A549 (cell line): Measurements from ENCODE around the gene PITPNM3. TPM values are rescaled to one million over a fixed set of nuclear protein-coding genes. Genes with fewer than 3 reads are reported as not detected.
A peak's percentile ranks its signal among the peaks of the same experiment; 100 is the strongest.

ENCODE experiments used
- ATAC-seq, 2 experiments: fragments of 200-7000 bp in 1 of 2; fragments of >200 bp in 1 of 2; cut with Nextera tagmentation in 1 of 2; cut with Tn5 transposase in 1 of 2; 3 replicates each; pipeline versions ENCODE4 v1.8.0 to v1.9.1; 2018 to 2020; ENCODE audit warnings: mild to moderate bottlenecking in 1 of 2, moderate library complexity in 1 of 2
- CTCF ChIA-PET: fragments of 300-600 bp; sonication (Branson Sonifier 250); formaldehyde crosslinking; extraction: SDS; loops from one replicate; lab custom pipeline; 2021; ENCODE audit warnings: antibody characterized with exemption, inconsistent platforms; lab: Yijun Ruan, JAX
- POLR2A ChIA-PET: fragments of 350-600 bp; formaldehyde crosslinking; extraction: SDS; loops from one replicate; lab custom pipeline; 2021; ENCODE audit warnings: antibody characterized with exemption, inconsistent platforms; lab: Yijun Ruan, JAX
- DNase-seq, 2 experiments: peaks; one replicate each; pipeline versions ENCODE4 v3.0.0 to v3.0.0-alpha.2; 2011 to 2016; ENCODE audit warnings: low read depth in 1 of 2, low spot score in 1 of 2
- FAIRE-seq: peaks from 2 replicates; lab custom pipeline; 2011; peaks lifted over from hg19 to GRCh38; lab: Jason Lieb, UNC
- H3K27ac ChIP-seq, 2 experiments: fragments of >200 bp; sonication (Bioruptor Twin); formaldehyde crosslinking; 3 replicates each; pipeline ENCODE4 v1.5.1; 2016 to 2017
- H3K4me1 ChIP-seq: fragments of >200 bp; sonication (Bioruptor Twin); formaldehyde crosslinking; 3 replicates; pipeline ENCODE4 v1.6.1; 2016
- H3K4me2 ChIP-seq: fragments of >200 bp; sonication (Bioruptor Twin); formaldehyde crosslinking; 3 replicates; pipeline ENCODE4 v1.6.1; 2016
- H3K4me3 ChIP-seq: fragments of >200 bp; sonication (Bioruptor Twin); formaldehyde crosslinking; 3 replicates; pipeline ENCODE4 v1.5.1; 2016
- H3K9me3 ChIP-seq: fragments of >200 bp; sonication (Bioruptor Twin); formaldehyde crosslinking; 3 replicates; pipeline ENCODE4 v1.6.1; 2016
- CBX8 ChIP-seq: fragments of 200-600 bp; sonication (generic); IDR thresholded peaks from 2 replicates; pipeline ENCODE4 v1.6.1; 2016
- CTCF ChIP-seq: fragments of >200 bp; sonication (Bioruptor Twin); formaldehyde crosslinking; IDR thresholded peaks from 3 replicates; pipeline ENCODE4 v1.5.1; 2016
- ELK1 ChIP-seq: fragments of 150-350 bp; IDR thresholded peaks from 2 replicates; pipeline ENCODE4 v1.6.1; 2014; ENCODE audit warnings: low read depth, mild to moderate bottlenecking, low read length
- HDAC2 ChIP-seq: fragments of 200-600 bp; sonication (generic); IDR thresholded peaks from 2 replicates; pipeline ENCODE4 v1.6.1; 2016
- HMGXB4 ChIP-seq: fragments of 250-450 bp; sonication (Bioruptor Pico); IDR thresholded peaks from 2 replicates; pipeline ENCODE4 v1.5.0; 2021; ENCODE audit warnings: mild to moderate bottlenecking, moderate library complexity, borderline replicate concordance
- KDM1A ChIP-seq: fragments of 200-600 bp; sonication (generic); IDR thresholded peaks from 2 replicates; pipeline ENCODE4 v1.6.1; 2016; ENCODE audit warnings: low read depth, mild to moderate bottlenecking
- MYC ChIP-seq: IDR thresholded peaks from 2 replicates; pipeline ENCODE4 v1.6.1; 2012; ENCODE audit warnings: mild to moderate bottlenecking, inconsistent platforms, low read length, improper control_type of control experiment, borderline replicate concordance
- NFE2L2 ChIP-seq: fragments of 150-350 bp; conservative IDR thresholded peaks from 2 replicates; pipeline ENCODE4 v1.6.1; 2014; ENCODE audit warnings: low read length
- PBX3 ChIP-seq: IDR thresholded peaks from 2 replicates; pipeline ENCODE4 v1.6.1; 2012
- RAD21 ChIP-seq, 2 experiments: fragments of >200 bp in 1 of 2; sonication (Bioruptor Twin) in 1 of 2; formaldehyde crosslinking in 1 of 2; IDR thresholded peaks in 1 of 2; conservative IDR thresholded peaks in 1 of 2; 2 replicates in 1 of 2; 3 replicates in 1 of 2; pipeline ENCODE4 v1.6.1; 2012 to 2018; ENCODE audit warnings: inconsistent platforms in 1 of 2
- REST ChIP-seq: fragments of 200-600 bp; sonication (generic); IDR thresholded peaks from 2 replicates; pipeline ENCODE4 v1.6.1; 2016; ENCODE audit warnings: antibody characterized with exemption, mild to moderate bottlenecking, moderate library complexity
- RFX5 ChIP-seq: fragments of 450-650 bp; IDR thresholded peaks from 2 replicates; pipeline ENCODE4 v1.7.1; 2014; ENCODE audit warnings: antibody characterized with exemption, mild to moderate bottlenecking, moderate library complexity
- SMC3 ChIP-seq: fragments of >200 bp; sonication (Bioruptor Twin); formaldehyde crosslinking; IDR thresholded peaks from 3 replicates; pipeline ENCODE4 v1.6.1; 2018; ENCODE audit warnings: inconsistent platforms
- ZFP36 ChIP-seq: fragments of 450-650 bp; IDR thresholded peaks from 2 replicates; pipeline ENCODE4 v1.6.1; 2014; ENCODE audit warnings: borderline replicate concordance; ENCODE audit not compliant: partially characterized antibody
- WGBS: methylation state at CpG from one replicate; pipeline ENCODE4 v1.1.6; 2017; ENCODE audit errors: missing lambda C conversion rate; 5-methylcytosine and 5-hydroxymethylcytosine counted together
- polyA plus RNA-seq, 4 experiments: library from polyadenylated mRNA; depleted of rRNA in 3 of 4; stranded (reverse); fragments of >200 nt; fragmentation: RNase III in 1 of 4; extraction: RNeasy Plus Mini Kit Qiagen cat#74134 plus additional on column Dnase treatment in 1 of 4; gene quantifications; 2 replicates in 3 of 4; 3 replicates in 1 of 4; pipeline ENCODE4 v1.2.3, GENCODE V29; 2011 to 2017

Gene PITPNM3
- polyA plus RNA-seq, 2 of the 4 experiments (the other 2 are of a cell fraction): 0.80 to 2.2 TPM

- Histone ChIP-seq H3K4me1 (no peaks in the 10 kb centered on the region), H3K4me3 (no peak overlapping the region), H3K27ac (no peak overlapping the region), H3K4me2 (no peak overlapping the region), H3K9me3 (peaks cover 15% of the 10 kb centered on the region; the same call in 2 of the 3 replicates)
- DNase-seq (no peak), ATAC-seq (no peak), FAIRE-seq (no peak)
- TF ChIP-seq PBX3 (no peak), SMC3 (no peak), ELK1 (no peak), CBX8 (no peak), REST (no peak), RFX5 (no peak)
- ChIA-PET POLR2A (no interaction called here), CTCF (interaction anchor here (1.6 to 21.4 kb wide), 2 partner anchors 834 to 842 kb away, joined by 5 to 394 read pairs; no protein-coding TSS in a partner anchor)
- 45% methylated on average over 7 of the region's 7 CpGs for WGBS
Measured at GRCh38 chr17:6429266-6429665, 127.1 kb downstream of the PITPNM3 start.

GRCh38 chr17:6428207-6428965, 128.0 kb downstream of the PITPNM3 start:
- H3K4me3 ChIP-seq: no peak overlapping the region
- 59% methylated on average over 17 of the region's 17 CpGs for WGBS
- no peak for DNase-seq
- no peak for FAIRE-seq
- peaks cover 15% of the 10 kb centered on the region; the same call in 2 of the 3 replicates for H3K9me3 ChIP-seq
- CTCF ChIA-PET: interaction anchor here (0.6 to 21.4 kb wide), 8 partner anchors 7 to 1430 kb away, joined by 3 to 394 read pairs (median 3); partner anchors contain the start of genes AIPL1 and KIF1C
- no peaks in the 10 kb centered on the region for H3K4me1 ChIP-seq
- no peak overlapping the region for H3K4me2 ChIP-seq
- H3K27ac ChIP-seq: no peak overlapping the region
- TF ChIP-seq ZFP36 (peak; percentile 50), MYC (no peak)
- POLR2A ChIA-PET: no interaction called here
- ATAC-seq: no peak

GRCh38 chr17:6427279-6427781, 129.0 kb downstream of the PITPNM3 start:
- POLR2A ChIA-PET: no interaction called here
- Histone ChIP-seq H3K4me2 (no peak overlapping the region), H3K9me3 (peaks cover 15% of the 10 kb centered on the region; the same call in 2 of the 3 replicates), H3K4me3 (no peak overlapping the region), H3K27ac (no peak overlapping the region), H3K4me1 (no peaks in the 10 kb centered on the region)
- DNase-seq: no peak
- no peak for FAIRE-seq
- ATAC-seq: peak; percentile 23 to 51; a peak in 3 of 6 replicates
- peak; percentile 23; the same call in 1 of the 3 replicates for TF ChIP-seq SMC3
- no peak for TF ChIP-seq HDAC2
- TF ChIP-seq CTCF: peak; percentile 39; the same call in 2 of the 3 replicates
- TF ChIP-seq KDM1A: no peak
- TF ChIP-seq NFE2L2: no peak
- peak; percentile 38 to 60; a peak in 4 of 5 replicates for TF ChIP-seq RAD21 (conservative IDR thresholded peaks at IDR 0.05 in 1 of 2, IDR thresholded peaks at IDR 0.05 in 1 of 2)
- TF ChIP-seq HMGXB4: no peak
- 64% methylated on average over 7 of the region's 7 CpGs for WGBS
- CTCF ChIA-PET: interaction anchor here (0.6 to 21.4 kb wide), 10 partner anchors 8 to 1429 kb away, joined by 3 to 394 read pairs (median 3); partner anchors contain the start of genes AIPL1 and KIF1C
